Lower leg skin (tissue), 3 donors: ENCODE measurements around the gene FOXD2.

ENCODE experiments used
- POLR2A ChIP-seq, 2 donors: fragments of 450-650 bp; IDR thresholded peaks; one replicate each; pipeline ENCODE4 v1.6.1; 2016 to 2017; ENCODE audit warnings: antibody characterized with exemption in 2 of 2, mild to moderate bottlenecking in 1 of 2, moderate library complexity in 1 of 2
- TF ChIP-seq, protein P1 (sequence below), 3 donors: fragments of 450-650 bp; IDR thresholded peaks; one replicate each; pipeline ENCODE4 v1.5.1; 2016; ENCODE audit warnings: antibody characterized with exemption in 3 of 3, mild to moderate bottlenecking in 3 of 3, moderate library complexity in 2 of 3

DNA sequence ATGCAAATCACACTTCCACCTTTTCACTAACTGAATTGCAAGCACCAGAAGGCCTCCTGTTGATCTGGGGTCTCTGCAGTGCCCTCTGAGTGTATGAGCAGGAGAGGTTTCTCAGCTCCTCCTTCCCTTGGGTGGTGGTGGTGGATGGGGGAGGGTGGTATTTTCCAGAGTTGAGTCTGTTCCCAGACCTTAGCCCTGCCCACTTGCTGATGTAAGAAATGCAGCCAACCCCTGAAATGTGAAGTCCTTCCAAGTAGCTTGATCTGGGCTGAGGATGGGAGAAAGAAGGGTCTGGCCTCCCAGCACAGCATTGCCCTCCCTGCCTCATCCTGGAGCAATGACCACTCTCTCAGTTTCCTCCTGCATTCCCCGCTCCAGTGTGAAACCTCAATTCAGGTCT is 6.3 kb upstream of the FOXD2 start:
- TF ChIP-seq, protein P1, sequence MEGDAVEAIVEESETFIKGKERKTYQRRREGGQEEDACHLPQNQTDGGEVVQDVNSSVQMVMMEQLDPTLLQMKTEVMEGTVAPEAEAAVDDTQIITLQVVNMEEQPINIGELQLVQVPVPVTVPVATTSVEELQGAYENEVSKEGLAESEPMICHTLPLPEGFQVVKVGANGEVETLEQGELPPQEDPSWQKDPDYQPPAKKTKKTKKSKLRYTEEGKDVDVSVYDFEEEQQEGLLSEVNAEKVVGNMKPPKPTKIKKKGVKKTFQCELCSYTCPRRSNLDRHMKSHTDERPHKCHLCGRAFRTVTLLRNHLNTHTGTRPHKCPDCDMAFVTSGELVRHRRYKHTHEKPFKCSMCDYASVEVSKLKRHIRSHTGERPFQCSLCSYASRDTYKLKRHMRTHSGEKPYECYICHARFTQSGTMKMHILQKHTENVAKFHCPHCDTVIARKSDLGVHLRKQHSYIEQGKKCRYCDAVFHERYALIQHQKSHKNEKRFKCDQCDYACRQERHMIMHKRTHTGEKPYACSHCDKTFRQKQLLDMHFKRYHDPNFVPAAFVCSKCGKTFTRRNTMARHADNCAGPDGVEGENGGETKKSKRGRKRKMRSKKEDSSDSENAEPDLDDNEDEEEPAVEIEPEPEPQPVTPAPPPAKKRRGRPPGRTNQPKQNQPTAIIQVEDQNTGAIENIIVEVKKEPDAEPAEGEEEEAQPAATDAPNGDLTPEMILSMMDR (IDR thresholded peaks at IDR 0.05) = no peak
- no peak for TF ChIP-seq POLR2A (IDR thresholded peaks at IDR 0.05)
